ENCODE results near the gene GP1BA.

GP1BA gene

GRCh38 chr17:4931963-4932362 lies at the start of gene GP1BA:
Gene GP1BA, plus strand, starts transcription at chr17:4932277. Its CDS starts 328 bp downstream, at chr17:4932605.
- DNase-seq (ENCODE audit: low spot score): no peak

GRCh38 chr17:4884489-4884888 lies 47.6 kb upstream of the GP1BA start:
- no peak for DNase-seq (ENCODE audit: low spot score)

GRCh38 chr17:4886830-4887229 lies 45.2 kb upstream of the GP1BA start:
- DNase-seq (ENCODE audit: low spot score): no peak

GRCh38 chr17:4887581-4887980 lies 44.5 kb upstream of the GP1BA start:
- no peak for DNase-seq (ENCODE audit: low spot score)

- no peak for DNase-seq (ENCODE audit: low spot score)
Observed at GRCh38 chr17:4891411-4892410, 40.4 kb upstream of the GP1BA start.

- DNase-seq (ENCODE audit: low spot score): no peak
Observed at GRCh38 chr17:4892499-4893221, 39.4 kb upstream of the GP1BA start.

GRCh38 chr17:4893272-4893671 lies 38.8 kb upstream of the GP1BA start:
- DNase-seq (ENCODE audit: low spot score): no peak

GRCh38 chr17:4893721-4894560 lies 38.1 kb upstream of the GP1BA start:
- DNase-seq (ENCODE audit: low spot score): no peak

- no peak for DNase-seq (ENCODE audit: low spot score)
Observed at GRCh38 chr17:4895121-4895520, 37.0 kb upstream of the GP1BA start.

- no peak for DNase-seq (ENCODE audit: low spot score)
Observed at GRCh38 chr17:4895657-4896331, 36.3 kb upstream of the GP1BA start.

GRCh38 chr17:4896332-4897197 lies 35.5 kb upstream of the GP1BA start:
- DNase-seq (ENCODE audit: low spot score): no peak

- no peak for DNase-seq (ENCODE audit: low spot score)
Observed at GRCh38 chr17:4897198-4897687, 34.8 kb upstream of the GP1BA start.

- DNase-seq (ENCODE audit: low spot score): no peak
Observed at GRCh38 chr17:4897785-4898184, 34.3 kb upstream of the GP1BA start.

- no peak for DNase-seq (ENCODE audit: low spot score)
Observed at GRCh38 chr17:4898351-4898750, 33.7 kb upstream of the GP1BA start.

- DNase-seq (ENCODE audit: low spot score): no peak
Observed at GRCh38 chr17:4898927-4899326, 33.1 kb upstream of the GP1BA start.

- no peak for DNase-seq (ENCODE audit: low spot score)
Observed at GRCh38 chr17:4899341-4900230, 32.5 kb upstream of the GP1BA start, which contains the start of gene C17orf107. Gene C17orf107, plus strand, starts transcription at chr17:4899536. Its CDS starts 227 bp downstream, at chr17:4899763.

- DNase-seq (ENCODE audit: low spot score): no peak
Observed at GRCh38 chr17:4900231-4901107, 31.6 kb upstream of the GP1BA start.

- DNase-seq (ENCODE audit: low spot score): no peak
Observed at GRCh38 chr17:4901108-4901647, 30.9 kb upstream of the GP1BA start.

Data from COLO829 (cell line).